DMS53 treated with DMSO at 0.1 percent for 48 hours (cell line): ENCODE results near the gene FAM168A.
A peak's percentile ranks its signal among the peaks of the same experiment; 100 is the strongest.

Experiments used
- DNase-seq: peaks from one replicate; lab custom pipeline; 2025; ENCODE audit not compliant: unreplicated experiment; lab: John Stamatoyannopoulos, UW

Gene FAM168A

DNA sequence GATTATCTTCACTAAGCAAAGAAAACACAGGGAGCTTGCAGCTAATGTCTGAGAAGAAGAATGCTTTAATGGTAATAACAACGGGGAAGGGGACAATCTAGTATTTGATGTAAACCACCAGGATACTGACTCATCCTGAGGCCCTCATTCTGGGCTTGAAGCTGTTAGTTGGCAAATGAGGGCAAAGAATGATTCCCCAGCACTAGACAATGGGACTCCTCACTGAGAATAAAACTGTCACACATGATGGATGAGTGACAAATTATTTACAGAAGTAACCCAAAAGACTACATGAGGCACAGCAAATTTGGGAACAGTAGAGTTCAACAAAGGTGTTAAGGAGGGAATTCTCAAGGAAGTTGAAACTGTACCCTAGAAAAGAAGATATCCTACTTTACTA lies 76.3 kb downstream of the FAM168A start:
- peak; percentile 33 for DNase-seq

DNA sequence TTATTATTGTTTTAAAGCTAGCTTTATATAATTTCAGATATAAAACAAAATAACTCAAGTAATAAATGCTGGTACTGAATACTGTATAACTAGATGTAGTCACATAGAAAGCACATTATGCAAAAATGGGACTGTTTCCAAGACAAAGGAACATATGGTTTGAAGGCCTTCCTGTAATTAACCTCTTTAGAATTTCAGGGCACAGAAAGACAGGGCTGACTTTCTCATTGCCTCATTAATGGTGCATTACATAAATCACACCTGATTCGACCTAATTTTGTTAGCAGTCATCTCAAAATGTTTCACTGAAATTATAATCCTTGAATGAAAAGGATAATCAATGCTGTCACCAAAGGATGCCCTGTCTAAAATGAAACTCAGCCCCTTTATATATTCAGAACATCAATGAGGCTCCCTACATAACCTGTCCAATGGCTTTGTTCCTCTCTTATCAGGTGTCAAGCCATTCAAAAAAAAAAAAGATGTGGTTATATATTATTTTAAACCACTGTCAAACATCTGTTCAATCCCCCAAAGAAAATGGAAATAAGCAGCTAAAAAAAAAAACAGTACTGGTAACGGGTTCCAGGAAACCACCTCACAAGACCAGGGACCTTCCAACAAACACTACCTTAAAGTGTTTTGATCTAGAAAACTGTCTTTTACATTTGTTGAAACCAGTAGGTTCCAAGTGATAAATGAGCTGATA lies 77.4 kb downstream of the FAM168A start:
- no peak for DNase-seq

DNA sequence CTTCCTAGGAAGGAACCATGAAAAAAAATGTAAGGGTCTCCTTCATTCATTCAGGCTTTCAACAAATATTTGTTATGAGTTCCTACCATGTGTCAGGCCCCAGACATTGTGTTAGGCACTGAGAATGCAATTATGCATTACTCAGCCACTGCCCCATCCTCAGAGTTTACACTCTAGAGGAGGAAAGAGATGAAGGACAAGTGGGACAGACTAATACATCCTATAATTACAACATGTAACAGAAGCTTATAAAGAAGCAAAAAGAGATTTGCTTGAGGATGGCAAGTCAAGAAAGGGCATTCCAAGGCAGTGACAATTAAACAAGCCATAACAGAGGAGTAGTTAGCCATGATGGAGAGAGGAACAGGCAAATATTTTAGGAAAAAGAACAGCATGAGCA lies 78.6 kb downstream of the FAM168A start:
- DNase-seq, result no peak

DNA sequence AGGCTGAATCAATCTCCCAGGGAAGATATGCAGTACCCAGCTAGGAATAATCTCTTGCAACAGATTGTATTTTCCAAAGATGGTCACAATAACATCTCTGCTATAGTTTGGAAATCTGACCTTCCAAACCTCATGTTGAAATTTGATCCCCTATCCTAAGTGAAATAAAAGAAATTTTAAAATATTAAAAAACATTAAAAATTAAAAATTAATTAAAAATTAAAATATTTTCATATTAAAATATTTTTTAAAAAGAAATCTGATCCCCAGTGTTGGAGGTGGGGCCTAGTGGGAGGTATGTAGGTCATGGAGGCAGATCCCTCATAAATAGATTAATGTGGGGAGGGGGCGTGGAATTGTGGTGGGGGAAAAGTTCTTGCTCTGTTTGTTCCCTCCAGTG lies 79.7 kb downstream of the FAM168A start:
- no peak for DNase-seq

DNA sequence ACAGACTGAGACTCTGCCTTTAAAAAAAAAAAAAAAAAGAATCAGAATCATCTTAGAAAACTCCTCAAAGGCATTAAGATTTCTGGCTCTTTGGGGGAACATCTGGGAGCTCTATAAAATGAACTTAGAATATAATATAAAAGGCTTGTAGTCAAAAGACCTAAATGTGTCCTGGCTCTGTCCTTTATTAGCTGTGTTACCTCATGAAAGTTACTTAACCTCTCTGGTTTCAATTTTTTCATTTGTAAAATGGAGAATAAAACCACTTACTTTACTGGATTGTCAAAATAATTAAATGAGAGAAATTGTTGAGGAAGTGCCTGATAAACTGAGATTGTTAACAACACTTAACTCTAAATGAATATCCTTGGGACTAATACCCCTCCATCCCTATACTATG lies 81.8 kb downstream of the FAM168A start:
- DNase-seq, result no peak

DNA sequence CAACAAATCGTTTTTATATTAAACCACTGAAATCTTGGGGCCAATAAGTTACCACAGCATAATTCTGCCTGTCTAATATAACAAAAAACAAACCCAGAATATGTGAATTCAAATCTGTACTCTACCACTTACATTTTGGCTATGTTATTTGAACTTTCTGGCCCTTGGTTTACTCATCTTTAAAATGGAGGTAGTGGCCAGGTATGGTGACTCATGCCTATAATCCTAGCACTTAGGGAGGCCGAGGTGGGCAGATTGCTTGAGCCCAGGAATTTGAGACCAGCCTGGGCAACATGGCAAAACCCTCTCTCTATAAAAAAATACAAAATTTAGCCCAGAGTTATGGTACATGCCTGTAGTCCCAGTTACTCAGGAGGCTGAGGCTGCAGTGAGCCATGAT lies 84.2 kb downstream of the FAM168A start:
- no peak for DNase-seq

DNA sequence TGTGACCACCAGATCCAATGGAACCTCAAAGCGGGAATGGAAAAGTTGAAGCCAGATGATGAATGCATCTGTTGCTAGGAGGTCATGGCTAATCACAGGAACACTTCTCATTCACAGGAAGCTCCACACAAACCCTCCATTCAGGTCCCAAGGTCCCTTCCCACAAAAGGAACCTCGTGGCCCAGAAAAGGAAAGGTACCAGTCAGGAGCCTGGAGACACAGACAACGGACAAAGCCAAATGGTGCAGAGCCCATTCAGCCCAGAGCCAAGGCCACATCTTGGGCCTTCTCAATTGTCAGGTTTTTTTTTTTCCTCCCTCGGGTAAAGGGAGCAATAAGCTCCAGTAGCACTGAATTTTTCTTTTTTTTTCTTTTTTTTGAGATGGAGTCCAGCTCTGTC lies 87.0 kb downstream of the FAM168A start:
- no peak for DNase-seq

DNA sequence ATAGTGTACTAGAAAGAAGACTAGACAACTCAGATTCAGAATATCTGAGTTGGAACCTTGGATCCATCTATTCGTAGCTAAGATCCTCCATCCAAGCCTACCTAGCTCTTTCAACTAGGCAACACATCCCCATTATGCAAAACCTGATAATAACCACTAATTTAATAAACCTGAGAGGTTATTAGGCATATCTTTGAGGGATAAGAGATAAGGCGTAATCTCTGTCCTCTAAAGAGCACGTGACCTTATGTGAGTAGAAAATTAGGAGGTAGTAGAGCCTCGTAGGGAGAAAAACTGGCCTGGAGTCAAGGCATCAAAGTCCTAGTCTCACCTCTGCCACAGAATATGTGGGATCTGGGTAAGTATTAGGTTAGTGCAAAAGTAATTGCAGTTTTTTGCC lies 87.8 kb downstream of the FAM168A start:
- DNase-seq, result no peak

DNA sequence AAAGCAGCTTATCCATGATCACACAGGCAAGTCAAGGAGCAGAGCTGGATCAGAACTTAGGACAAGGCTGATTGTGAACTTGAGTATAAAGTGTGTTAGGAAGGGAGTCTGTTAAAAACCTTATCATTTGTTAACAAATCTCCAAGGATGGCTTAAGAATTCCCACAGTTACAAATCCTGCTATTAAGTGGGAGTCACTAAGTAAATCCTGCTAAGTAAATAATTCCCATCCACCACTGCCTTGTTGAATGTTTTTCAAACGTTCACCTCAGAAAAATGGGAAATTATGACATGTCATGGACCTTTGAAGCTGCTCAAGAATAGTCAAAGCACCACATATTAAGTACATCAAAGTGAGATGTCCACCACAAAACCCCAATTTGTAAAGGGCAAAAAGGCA lies 88.7 kb downstream of the FAM168A start:
- DNase-seq, result no peak

DNA sequence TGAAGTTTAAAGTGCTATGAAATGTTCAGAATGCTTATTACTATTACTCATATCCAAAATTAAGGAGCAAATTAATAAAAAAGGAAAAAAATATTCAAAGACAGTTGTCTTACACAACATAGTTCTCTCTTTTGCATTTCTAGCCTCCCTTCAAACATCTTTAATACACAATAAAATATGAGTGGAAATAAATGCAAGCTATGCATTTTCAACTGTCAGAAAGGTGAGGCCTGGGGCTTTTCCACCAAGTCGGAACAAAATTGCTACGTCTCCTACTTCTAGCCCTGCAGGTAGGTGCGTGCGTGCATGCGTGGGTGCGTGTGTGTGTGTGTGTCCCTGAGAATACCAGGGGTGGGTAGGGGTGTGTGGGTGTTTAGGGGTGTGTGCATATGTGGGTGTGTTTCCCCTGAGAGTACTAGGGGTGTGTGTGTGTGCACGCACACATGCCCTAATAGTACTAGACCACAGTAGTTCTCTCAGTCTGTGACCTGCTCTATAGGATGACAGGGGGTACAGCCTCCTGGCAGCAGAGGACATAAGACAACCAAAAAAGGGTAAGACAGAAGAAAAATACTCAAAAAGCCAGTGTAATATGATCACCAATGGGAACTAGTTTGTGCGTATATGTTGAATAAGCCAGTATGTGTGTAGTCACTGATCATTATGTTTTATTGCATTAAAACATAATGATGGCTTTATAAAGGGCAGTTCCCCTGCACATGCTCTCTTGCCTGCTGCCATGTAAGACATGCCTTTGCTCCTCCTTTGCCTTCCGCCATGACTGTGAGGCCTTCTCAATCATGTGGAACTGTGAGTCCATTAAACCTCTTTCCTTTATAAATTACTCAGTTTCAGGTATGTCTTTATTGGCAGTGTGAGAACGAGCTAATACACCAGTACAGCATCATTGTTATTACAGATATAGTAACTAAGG lies 89.4 kb downstream of the FAM168A start:
- no peak for DNase-seq

DNA sequence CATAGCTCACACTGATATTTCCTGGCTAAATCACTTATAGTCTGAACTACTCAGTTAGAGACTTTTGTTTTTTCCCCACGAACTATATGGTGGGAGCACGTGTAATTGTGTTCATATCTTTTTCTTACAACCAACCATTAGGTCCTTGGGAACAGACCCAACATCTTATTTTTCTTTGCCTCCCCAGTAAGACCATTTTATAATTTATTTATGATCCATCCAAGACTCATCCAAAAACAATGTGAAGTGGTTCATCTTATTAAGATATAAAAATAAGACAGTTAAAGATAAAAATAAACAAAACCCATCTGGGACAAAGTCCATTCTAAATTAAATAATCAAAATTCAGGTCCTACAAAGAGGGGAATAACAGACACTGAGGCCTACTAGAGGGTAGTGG lies 90.8 kb downstream of the FAM168A start:
- DNase-seq, result no peak

DNA sequence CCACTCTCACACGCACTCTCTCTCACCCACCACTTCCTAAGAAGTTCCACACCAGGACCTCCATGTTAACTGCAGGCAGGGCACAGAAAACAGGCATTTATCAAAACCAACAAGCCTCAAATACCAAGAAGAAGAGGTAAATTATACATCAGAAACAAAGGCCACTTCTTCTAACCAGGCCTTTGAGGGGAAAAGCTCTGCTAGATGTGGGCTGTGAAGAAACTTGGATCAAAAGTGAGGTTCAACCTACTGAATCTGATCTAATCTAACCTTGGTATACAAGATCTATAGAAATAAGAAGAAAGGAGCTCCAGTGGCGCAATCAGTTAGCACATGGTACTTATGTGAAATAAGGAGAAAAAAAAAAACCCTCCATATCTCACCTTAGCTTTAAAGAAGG lies 91.9 kb downstream of the FAM168A start:
- DNase-seq, result no peak

DNA sequence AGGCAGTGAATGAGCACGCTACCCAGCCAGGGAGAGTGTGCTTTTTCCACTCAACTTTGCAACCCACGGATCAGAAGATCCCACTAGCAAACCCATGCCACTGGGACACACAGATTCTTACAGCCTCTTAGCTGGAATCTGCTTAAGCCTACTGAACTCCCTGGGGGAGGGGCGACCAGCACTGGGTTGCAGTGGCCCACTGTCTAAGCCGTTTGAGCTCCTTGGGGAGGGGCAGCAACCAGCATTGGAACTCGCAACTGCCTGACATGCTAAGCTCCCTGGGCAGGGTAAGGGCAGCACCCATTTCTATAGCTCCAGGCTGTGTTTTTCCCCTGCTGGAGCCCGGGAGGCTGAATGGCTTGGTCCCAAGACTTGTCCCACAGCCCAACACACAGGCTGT lies 99.6 kb downstream of the FAM168A start:
- no peak for DNase-seq

DNA sequence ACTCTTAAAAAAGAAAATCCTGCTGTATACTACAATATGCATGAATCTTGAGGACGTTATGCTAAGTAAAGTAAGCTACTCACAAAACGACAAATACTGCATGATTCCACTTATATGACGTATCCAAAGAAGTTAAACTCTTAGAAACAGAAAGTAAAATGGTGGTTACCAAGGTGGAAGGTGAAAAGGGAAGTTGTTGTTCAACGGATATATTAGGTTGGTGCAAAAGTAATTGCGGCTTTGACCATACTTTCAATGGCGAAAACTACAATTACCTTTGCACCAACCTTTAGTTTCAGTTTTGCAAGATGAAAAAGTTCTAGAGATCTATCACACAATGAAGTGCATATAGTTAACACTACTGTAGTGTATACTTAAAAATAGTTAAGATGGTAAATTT lies 101.8 kb downstream of the FAM168A start:
- DNase-seq, result no peak

DNA sequence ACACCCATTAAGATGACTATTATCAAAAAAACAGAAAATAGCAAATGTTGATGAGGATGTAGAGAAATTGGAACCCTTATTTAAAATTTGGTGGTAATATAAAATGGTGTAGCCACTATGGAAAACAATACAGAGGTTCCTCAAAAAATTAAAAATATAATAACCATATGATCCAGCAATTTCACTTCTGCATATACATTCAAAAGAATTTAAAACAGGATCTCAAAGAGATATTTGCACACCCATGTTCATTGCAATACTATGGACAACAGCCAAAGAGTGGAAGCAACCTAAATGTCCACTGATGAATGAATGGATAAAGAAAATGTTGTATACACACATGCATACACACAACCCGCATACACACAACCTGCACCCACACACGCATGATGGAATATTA lies 102.2 kb downstream of the FAM168A start:
- no peak for DNase-seq

DNA sequence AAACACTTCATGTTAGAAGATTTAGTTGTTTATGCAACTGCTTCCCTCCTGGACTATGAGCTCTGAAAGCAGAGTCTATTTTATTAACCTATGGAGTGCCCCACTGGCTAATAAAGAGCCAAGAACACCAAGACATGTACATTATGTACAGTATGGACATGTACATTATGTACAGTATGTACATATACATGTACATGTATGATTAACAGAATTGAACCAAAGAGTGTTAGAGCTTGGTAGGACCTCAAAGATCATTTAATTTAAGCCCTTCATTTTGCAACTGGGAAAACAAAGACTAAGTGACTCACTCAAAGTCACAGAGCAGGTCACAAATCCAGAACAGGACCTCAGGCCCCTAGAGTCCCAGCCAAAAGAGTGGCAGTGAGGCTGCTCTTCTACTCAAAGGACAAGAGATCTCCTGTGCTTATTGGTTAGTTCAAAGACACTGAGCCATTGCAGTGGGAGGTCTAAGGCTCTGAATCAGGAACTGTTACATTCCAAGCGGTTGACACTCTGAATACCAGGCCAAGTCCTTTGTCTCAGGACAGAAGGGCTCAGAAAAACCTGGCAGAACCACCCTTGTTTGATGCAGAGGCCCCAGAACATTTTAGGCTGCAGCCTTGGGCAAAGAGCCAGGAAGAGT lies 103.8 kb downstream of the FAM168A start:
- DNase-seq, result no peak

DNA sequence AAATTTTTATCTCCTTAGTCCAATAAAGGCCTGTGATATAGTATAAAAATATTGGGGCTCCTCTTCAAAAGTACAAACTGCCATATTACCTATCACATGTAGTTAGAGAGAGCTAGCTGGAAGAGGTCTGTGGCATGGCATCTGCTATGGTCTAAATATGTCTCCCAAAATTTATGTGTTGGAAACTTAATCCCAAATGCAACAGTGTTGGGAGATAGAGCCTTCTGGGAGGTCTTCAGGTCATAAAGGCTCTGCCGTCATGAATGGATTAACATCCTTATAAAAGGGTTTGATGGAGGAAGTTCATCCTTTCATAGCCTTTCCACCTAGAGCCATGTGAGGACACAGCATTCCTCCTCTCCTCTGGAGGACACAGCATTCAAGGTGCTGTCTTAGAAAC lies 116.3 kb downstream of the FAM168A start:
- no peak for DNase-seq

DNA sequence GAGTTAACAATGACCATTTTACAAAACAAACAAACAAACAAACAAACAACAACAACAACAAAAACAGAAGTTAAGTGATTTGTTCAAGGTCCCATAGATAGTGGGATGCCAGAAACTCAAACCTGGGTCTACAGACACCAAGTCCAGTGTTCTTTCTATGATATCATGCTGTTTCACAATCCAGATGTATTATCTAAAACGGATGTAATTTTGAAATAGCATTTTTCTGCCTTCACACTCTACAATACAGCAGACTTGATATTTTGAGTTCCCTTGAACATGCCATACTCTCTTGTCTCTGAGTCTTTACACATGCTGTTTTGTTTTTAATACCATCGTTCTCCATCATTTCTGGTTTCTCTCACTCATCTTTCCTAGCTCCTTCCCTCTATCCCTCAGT lies 117.2 kb downstream of the FAM168A start:
- no peak for DNase-seq

DNA sequence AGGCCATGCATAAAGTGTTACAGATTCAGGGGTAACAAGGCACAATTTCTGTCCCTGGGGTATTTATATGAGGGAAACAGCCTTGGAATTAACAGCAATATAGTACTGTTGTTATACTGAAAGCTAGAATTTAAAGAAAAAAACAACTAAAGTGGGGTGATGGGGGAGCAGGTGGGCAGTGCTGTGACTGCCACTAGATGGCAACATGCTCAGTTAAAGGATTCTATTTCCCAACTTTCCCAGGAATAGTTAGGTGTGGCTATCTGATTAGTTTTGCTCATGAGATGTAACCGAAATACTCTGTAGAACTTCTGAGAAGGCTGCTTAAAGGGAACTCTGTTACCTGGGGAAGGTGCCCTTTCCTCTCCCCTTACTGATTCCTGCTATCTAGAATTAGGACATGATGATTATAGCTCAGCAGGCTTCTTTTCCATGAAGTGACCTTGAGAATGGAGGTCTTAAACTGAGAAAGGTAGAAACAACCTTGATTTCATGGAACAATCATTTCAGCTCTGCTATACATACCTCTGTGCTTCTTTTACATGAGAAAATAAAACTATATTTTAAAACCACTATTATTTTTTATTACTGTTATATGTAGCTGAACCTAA lies 119.1 kb downstream of the FAM168A start:
- peak; percentile 38 for DNase-seq

DNA sequence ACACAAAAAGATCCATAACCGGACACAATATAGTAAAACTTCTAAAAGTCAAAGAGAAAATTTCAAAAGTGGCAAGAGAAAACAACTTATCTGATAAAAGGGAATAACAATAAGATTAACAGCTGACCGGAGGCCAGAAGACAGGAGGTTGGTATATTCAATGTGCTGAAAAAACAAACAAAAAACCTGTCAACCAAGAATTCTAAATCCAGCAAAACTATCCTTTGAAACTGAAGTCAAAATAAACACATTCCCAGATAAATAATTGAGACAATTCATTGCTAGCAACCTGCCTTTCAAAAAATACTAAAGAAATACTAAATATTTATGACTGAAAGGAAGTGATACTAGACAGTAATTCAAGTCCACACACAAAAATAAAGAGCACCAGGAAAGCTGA lies 120.4 kb downstream of the FAM168A start:
- DNase-seq, result no peak

DNA sequence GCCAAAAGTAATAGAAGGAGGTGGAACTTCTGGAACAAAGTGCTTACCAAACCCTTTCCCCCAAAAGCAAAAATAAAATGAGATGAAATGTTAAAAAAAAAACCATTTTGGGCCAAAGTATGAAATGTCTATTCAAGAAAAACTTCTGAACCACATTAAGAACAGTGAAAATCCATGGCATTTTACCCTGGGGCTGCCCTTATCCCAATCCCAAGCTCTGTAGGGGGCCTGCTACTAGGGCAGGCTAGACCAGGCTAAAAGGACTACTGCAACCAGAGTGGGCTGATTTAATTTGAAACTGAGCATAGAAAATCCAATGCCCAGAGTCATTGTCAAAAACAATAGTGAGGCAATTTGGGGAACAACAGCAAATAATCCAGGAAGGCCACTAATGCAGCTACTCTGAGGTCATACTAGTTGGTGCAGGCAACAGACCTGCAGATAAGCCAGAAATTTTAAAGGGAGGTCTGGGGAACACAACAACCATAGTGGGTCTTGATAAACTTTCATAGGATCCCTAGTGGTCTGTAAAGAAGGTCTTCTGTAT lies 122.3 kb downstream of the FAM168A start:
- no peak for DNase-seq
